Measurements from ENCODE around the gene SYNE1. TPM values are rescaled to one million over a fixed set of nuclear protein-coding genes. Genes with fewer than 3 reads are reported as not detected.

SYNE1 gene
- total RNA-seq, 1 donor from 2014 or later: 17.4 TPM

GRCh38 chr6:152180601-152181000 lies 456.6 kb downstream of the SYNE1 start:
- DNase-seq (ENCODE audit: low read depth): no peak

GRCh38 chr6:152176268-152176667 lies 460.9 kb downstream of the SYNE1 start:
- no peak for DNase-seq (ENCODE audit: low read depth)
- no peak overlapping the region for H3K4me3 ChIP-seq (ENCODE audit: low read depth, low read length)
- TF ChIP-seq CTCF (conservative IDR thresholded peaks at IDR 0.05; ENCODE audit: low read depth, low read length): no peak

More at GRCh38 chr6:152180601-152181000, 456.6 kb downstream of the SYNE1 start:
- no peak for TF ChIP-seq CTCF (conservative IDR thresholded peaks at IDR 0.05; ENCODE audit: low read depth, low read length)
- no peak overlapping the region for H3K4me3 ChIP-seq (ENCODE audit: low read depth, low read length)

- no peak for DNase-seq (ENCODE audit: low read depth)
- TF ChIP-seq CTCF (conservative IDR thresholded peaks at IDR 0.05; ENCODE audit: low read depth, low read length): no peak
- no peak overlapping the region for H3K4me3 ChIP-seq (ENCODE audit: low read depth, low read length)
These were observed 463.2 kb downstream of the SYNE1 start for GRCh38 chr6:152173957-152174356.

- DNase-seq (ENCODE audit: low read depth): no peak
- TF ChIP-seq CTCF (conservative IDR thresholded peaks at IDR 0.05; ENCODE audit: low read depth, low read length): no peak
- no peak overlapping the region for H3K4me3 ChIP-seq (ENCODE audit: low read depth, low read length)
These were observed 463.8 kb downstream of the SYNE1 start for GRCh38 chr6:152173321-152173720.

GRCh38 chr6:152170702-152171667 lies 466.2 kb downstream of the SYNE1 start:
- no peak for DNase-seq (ENCODE audit: low read depth)
- TF ChIP-seq CTCF (conservative IDR thresholded peaks at IDR 0.05; ENCODE audit: low read depth, low read length): no peak
- no peak overlapping the region for H3K4me3 ChIP-seq (ENCODE audit: low read depth, low read length)

- no peak for DNase-seq (ENCODE audit: low read depth)
- no peak for TF ChIP-seq CTCF (conservative IDR thresholded peaks at IDR 0.05; ENCODE audit: low read depth, low read length)
- no peak overlapping the region for H3K4me3 ChIP-seq (ENCODE audit: low read depth, low read length)
These were observed 466.9 kb downstream of the SYNE1 start for GRCh38 chr6:152170313-152170701.

All from epithelial cell of proximal tubule (primary cell).